ENCODE results near the gene CACNB4. TPM values are rescaled to one million over a fixed set of nuclear protein-coding genes. Genes with fewer than 3 reads are reported as not detected.

Gene CACNB4
- total RNA-seq, 1 donor from 2014 or later, result 0.14 TPM

GRCh38 chr2:151977631-151978030 is 121.2 kb downstream of the CACNB4 start:
- intact Hi-C loops (cut with micrococcal nuclease), result no loop called here

DNA sequence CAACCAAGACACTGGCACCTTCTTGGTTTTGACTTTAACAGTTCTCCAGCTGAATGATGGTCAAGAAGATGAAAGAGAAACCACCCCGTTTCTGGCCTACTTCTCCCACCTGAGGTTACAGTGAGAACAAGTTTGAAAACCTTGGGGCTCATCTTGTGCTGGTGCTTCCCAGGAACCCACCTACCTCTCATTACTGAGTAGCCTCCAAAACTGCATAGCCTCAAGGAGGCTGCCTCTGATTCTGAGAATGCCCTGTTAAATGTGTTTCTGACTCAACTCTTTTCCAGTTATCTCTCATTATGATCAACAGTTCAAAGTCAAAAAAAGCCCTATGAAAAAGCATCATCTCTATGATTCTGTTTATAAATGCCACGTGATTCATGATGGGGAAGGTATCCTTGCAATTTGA is 121.9 kb downstream of the CACNB4 start:
- intact Hi-C loops (cut with micrococcal nuclease), result no loop called here

DNA sequence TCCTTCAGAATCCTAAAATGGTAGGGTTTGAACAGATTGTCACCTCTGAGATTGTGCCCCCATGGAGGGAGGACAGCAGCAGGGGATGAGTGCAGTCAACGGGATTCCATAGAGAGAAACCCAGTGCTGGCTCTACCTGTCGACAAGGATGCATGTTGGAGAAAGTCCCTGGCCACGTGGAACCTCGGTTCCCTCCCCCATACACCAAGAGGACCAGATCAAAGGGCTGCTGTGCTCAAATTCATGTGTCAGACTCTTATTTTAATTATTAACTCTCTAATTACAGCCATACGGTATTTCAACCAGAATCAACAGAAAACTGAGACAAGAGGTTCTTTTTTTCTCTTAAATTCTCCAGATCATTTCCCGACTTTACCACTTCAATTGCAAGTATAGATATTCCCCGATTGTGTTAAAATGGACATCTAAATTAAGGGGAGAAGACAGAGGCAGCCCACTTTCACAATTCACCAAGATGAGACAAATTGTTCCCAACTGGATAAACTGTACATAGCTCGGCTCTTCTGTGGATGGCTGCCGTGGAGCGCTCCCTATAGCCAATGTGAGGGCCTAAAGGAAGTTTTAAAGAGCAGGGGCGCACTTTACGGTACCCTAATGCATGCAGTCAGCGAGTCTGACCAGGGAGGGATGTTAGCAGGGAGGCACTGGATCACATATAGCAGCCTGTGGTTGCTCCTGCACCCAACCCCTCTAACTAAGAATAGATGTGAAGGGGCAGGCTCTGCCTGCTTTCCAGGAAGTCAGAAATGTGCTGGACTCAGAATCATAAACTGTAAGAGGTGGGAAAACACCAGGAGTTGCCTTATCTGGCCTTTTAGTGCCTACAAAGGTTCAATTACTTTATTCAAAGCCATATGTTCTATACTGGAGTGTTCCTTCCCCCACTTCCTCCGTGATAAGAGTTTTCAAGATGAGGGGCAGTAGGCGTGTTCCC is 123.1 kb downstream of the CACNB4 start:
- intact Hi-C loops (cut with micrococcal nuclease), result no loop called here

GRCh38 chr2:151974988-151975387 is 123.9 kb downstream of the CACNB4 start:
- intact Hi-C loops (cut with micrococcal nuclease), result no loop called here

DNA sequence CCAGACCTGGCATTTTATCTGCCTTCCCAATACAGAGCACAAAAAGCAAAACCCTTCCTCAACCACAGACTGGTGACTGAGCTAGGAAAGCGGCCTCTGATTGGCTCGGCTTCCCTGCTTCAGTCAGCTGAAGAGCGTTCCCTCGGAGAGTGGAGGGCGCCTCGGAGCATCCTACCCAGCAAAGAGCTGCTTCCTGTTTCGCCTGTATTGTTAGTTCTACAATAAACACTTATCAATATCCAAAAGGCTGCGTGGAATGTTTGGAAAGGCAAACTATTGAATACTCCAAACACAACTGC is 125.0 kb downstream of the CACNB4 start:
- intact Hi-C loops (cut with micrococcal nuclease), result no loop called here

- intact Hi-C loops (cut with micrococcal nuclease), result no loop called here
These were observed 125.6 kb downstream of the CACNB4 start for GRCh38 chr2:151973013-151973900.

DNA sequence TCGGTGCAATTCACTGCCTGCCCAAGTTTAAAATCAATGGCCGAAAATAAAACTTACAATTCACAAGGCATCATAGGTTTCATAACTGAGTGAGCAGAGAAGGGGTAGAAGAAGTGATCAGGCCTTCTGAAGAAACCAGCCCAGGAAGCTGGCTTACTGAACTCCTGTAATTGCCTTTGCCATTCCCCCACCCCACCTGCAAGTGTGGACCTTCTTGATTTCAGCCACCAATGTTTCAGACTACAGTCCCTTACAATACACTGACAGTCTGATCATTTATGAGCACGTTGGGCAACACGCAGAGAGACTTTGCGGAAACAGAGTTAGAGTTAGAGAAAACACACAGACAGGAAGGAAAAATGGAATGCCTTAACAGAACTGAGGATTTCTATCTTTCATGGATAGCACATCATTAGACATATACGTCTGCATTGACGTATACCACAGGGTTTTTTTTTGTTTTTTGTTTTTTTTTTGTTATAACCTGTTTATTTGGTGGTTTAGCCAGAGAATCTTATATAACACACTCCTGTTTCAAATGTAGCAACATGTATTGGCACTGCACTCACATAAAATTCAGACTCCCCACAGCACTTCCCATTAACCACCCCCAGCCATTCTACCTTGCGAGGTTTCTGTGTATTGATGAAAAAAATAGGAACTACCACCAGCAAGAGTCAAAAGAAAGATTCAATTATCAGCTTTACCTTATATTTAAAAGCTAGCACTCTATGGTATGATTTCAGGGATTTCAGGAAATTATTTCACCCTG is 126.4 kb downstream of the CACNB4 start:
- intact Hi-C loops (cut with micrococcal nuclease), result no loop called here

DNA sequence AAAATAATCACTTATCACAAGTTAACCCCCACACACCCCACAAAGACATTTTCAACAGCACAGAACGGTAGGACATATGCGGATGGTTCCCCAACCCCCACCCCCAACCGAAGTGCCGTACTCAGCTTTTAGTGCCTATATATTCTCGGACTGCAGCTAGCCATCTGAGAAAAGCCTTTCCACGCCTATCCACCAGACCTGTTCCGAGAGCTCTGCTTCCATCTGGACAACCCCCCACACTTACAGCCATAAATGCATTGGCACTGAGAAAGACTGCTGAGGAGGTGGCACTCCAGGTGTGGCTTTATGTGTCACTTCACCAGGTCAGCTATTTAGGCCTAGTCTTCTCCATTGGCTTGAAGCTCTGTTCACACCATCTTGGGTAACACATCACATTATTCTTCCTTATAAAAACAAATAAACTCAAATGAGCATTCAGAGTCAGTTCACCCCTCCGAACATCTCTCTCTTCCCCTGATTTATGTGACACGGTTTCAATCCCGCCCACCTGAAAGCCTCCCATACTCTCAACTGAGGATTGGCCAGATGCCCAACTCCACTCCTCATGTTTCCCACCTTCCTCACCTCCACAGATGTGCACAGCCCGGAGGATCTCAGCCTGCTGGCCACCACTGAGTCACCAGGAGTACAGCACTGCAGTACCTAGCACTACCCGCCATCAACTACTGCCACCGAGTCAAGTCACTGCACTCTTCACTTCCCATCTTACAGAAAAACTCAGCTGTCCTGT is 127.4 kb downstream of the CACNB4 start:
- intact Hi-C loops (cut with micrococcal nuclease), result no loop called here

DNA sequence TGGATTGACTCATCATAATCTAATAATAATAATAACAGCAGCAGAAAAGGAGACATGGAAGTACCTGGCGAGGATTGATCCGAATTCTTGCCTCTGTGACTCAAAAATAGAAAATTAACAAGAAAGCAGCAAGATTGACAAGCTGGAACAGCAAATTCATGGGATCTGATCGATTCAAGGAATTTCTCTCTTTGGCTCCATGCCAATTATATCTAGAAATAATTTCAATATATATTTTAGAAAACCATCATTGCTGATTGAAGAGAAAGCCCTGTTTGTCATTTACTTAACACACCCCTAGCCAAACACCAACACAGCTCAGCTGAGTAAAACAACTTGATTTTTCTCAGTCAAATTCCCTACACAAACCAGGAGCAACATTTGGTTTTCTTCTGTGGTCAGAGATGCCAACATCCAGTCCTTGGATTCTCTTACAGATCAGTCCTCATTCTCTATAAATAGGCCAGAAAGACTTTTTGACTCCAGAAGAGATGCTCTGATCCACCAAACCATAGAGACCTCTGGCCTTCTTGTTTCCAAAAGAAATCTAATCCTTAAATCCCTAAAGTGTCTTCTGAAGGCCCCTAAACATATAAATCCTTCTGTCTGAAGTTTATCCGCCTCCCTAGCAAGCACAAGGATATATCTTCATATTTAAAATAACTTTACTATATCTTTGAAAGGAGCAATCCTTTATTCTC is 129.9 kb downstream of the CACNB4 start:
- intact Hi-C loops (cut with micrococcal nuclease), result no loop called here

DNA sequence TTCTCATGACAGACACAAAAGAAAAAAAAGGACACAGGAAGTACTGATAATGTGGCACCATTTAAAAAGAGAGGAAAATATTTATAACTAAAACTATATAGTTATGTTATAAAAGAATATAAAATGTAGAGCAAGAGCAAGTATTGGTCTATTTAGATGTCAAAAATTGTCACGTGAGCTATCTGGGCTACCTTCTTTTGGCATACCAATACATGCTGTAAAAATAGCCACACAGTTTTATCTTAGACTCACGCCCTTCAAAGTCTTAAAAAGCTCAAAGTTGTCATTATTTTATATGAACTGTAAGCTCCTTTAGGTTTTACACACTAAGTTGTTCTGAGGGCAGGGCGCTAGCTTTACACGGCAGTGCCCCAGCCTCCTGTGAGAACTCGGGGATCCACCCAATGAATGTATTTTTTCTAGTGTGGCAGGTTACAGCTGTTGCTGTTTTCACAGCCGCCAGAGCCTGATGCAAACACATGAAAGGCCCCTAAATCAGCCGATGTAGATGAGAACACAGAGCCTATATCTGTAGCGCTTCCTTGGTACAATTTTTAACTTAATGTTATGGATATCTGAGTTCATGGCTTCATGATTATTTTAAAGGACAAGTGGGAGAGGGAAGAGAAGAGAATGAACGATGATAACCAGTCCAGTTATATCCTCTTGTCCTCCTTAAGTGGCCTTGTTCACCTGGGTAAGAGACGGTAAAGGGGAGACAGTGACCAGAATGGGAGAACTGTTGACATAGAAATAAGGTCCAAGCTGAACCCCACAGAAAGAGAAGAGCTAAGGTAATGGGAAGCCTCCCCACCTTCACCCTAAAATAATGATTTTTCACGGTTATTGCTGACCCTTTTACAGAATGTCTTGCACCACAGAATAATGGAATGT is 130.8 kb downstream of the CACNB4 start:
- intact Hi-C loops (cut with micrococcal nuclease), result no loop called here

GRCh38 chr2:151965884-151966283 is 133.0 kb downstream of the CACNB4 start:
- intact Hi-C loops (cut with micrococcal nuclease), result no loop called here

DNA sequence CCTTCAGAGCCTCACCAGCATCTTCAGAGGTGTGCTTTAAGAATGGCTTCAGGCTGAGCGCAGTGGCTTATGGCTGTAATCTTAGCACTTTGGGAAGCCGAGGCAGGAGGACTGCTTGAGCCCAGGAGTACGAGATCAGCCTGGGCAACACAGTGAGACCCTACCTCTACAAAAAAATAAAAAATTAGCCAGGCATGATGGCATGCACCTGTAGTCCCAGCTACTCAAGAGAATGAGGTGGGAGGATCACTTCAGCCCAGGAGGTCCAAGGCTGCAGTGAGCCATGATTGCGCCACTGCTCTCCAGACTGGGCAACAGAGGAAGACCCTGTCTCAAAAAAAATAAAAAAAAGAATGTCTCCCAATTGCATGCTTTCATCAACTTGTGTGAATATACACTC is 137.3 kb downstream of the CACNB4 start:
- intact Hi-C loops (cut with micrococcal nuclease), result no loop called here

DNA sequence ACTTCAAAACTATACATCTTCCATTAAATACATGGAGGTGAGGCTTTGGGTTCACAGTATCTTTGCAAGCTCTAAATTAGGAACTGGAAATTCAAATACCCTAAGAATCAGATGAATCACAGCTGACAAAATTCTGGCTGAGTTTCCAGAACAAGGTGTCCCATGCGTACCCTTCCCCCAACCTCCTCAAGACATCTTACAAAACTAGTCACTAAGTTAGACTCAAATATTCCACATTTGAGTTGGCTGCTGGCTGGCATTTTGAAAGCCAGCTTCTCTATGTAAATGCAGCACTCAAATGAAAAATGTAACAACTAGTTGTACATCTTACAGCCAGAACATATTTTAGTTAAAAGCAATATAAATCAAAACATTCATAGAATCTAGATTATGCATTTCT is 139.6 kb downstream of the CACNB4 start:
- intact Hi-C loops (cut with micrococcal nuclease), result no loop called here

DNA sequence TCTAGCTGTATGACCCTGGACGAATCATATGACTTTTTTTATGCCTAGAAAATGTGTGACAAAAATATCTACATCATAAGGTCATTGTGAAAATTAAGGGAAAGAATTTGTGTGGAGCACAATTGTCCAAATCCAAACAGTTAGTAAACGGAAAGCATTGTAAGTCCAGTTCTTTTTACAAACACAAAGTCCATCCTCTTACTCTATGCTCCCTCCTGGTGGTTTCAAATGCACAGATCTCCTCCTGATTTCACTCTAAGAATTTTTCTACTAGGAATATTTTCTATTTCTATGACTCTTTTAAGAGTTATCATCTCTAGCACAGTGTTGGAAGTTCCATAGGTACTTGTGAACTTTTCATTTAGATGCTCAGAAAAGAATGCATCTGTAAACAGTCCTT is 145.4 kb downstream of the CACNB4 start:
- intact Hi-C loops (cut with micrococcal nuclease), result no loop called here

GRCh38 chr2:151952691-151953456 is 146.0 kb downstream of the CACNB4 start:
- intact Hi-C loops (cut with micrococcal nuclease), result no loop called here

GRCh38 chr2:151947813-151948165 is 151.1 kb downstream of the CACNB4 start:
- intact Hi-C loops (cut with micrococcal nuclease), result no loop called here

DNA sequence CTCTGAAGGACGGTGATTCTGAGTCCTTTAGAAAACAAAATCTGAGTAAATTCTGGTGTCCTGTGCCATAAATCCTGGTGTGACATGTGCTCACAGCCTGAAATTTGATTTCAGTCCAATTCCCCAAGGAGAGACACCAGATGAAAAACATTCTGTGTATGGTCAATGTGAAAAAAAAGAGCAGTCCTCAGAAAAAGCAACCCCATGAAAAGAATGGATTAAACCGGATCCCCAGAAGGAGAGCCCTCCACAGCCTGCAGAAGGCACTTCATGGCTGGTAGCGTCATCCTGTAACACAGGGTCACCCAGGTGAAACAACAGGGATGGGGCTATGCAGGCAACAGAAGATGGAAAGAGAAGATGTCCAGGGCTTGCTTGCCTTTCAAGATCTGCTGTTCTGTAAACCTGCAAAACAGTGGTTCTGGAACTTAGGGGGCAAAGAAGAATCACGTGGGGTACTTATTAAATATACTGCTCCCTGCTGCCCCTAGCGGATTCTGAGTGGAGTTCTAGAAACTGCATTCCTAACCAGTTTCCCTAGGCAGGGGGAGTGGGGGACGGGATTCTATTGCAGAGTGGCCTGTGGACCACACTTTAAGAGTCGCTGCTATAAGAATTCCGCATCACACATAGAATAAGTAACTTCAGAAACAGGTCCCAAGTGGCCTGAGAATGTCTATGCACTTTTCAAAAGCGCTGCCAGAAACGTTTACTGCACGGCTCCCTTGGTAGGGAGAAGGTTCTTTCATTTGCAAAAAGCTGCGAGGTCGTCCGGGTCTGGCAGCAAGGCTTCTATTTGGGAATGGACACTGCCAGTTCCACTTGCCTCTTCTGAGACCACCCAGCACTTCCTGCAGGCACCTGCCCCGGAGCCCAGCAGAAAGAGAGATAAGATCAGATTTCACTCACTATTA is 151.7 kb downstream of the CACNB4 start:
- intact Hi-C loops (cut with micrococcal nuclease), result no loop called here

All from T-helper 2 cell treated with Interferon-gamma antibody and Interleukin-4, amounts not matched to agents 100 ng/mL and 5 ng/mL, for 36 hours (primary cell).